HepG2 (cell line): ENCODE results near the gene MFSD8.

Experiments
- ERF ChIP-seq: IDR thresholded peaks from 2 replicates; pipeline ENCODE4 v1.6.1; 2018; ENCODE audit warnings: missing biosample characterization, missing genetic modification reagents
- FOSL1 ChIP-seq: sonication (generic); formaldehyde crosslinking; IDR thresholded peaks from 2 replicates; pipeline ENCODE4 v1.9.0; 2021; ENCODE audit warnings: missing genetic modification reagents, borderline replicate concordance
- GATA4 ChIP-seq: sonication (generic); IDR thresholded peaks from 2 replicates; pipeline ENCODE4 v1.6.1; 2016; ENCODE audit warnings: antibody characterized with exemption, low read depth, borderline replicate concordance
- NCOR1 ChIP-seq: fragments of 200-600 bp; sonication (generic); IDR thresholded peaks from 2 replicates; pipeline ENCODE4 v1.7.0; 2017; ENCODE audit warnings: antibody characterized with exemption, low read length, borderline replicate concordance
- NFE2 ChIP-seq: sonication (generic); formaldehyde crosslinking; IDR thresholded peaks from 2 replicates; pipeline ENCODE4 v1.4.0; 2020; ENCODE audit warnings: missing genetic modification reagents
- NFE2L1 ChIP-seq: sonication (generic); formaldehyde crosslinking; IDR thresholded peaks from 2 replicates; pipeline ENCODE4 v1.4.0; 2020; ENCODE audit warnings: missing genetic modification reagents, mild to moderate bottlenecking, borderline replicate concordance
- PCBP1 ChIP-seq: fragments of 200-400 bp; formaldehyde crosslinking; IDR thresholded peaks from 2 replicates; pipeline ENCODE4 v1.6.1; 2017; ENCODE audit warnings: mild to moderate bottlenecking, low read depth, low read length, borderline replicate concordance
- REST ChIP-seq, 2 experiments: IDR thresholded peaks; 2 replicates each; pipeline ENCODE4 v1.6.1; 2011 to 2012; ENCODE audit warnings: low read length in 2 of 2, borderline replicate concordance in 1 of 2, low read depth in 1 of 2, mild to moderate bottlenecking in 1 of 2, moderate library complexity in 1 of 2
- TARDBP ChIP-seq: sonication (generic); formaldehyde crosslinking; IDR thresholded peaks from 2 replicates; pipeline ENCODE4 v1.8.0; 2022; ENCODE audit warnings: mild to moderate bottlenecking, missing genetic modification reagents
- TBL1XR1 ChIP-seq: fragments of 150-350 bp; IDR thresholded peaks from 2 replicates; pipeline ENCODE4 v1.6.1; 2014; ENCODE audit warnings: borderline replicate concordance, low read length; ENCODE audit not compliant: partially characterized antibody
- TGIF2 ChIP-seq: IDR thresholded peaks from 2 replicates; pipeline ENCODE4 v1.6.1; 2016; ENCODE audit warnings: control low read depth, missing compliant biosample characterization

- TF ChIP-seq FOSL1 (CRISPR knock-in tag), result no peak
- TF ChIP-seq REST (IDR thresholded peaks at IDR 0.05; ENCODE audit: borderline replicate concordance in 1 of 2, low read depth in 1 of 2, low read length in 2 of 2), result no peak
- TF ChIP-seq TBL1XR1, result no peak
- TF ChIP-seq NFE2 (CRISPR knock-in tag), result no peak
- no peak for TF ChIP-seq PCBP1
- TF ChIP-seq ERF (CRISPR knock-in tag), result no peak
- TF ChIP-seq GATA4, result no peak
- TF ChIP-seq TGIF2, result no peak
- TF ChIP-seq NCOR1, result no peak
- no peak for TF ChIP-seq NFE2L1 (CRISPR knock-in tag)
- no peak for TF ChIP-seq TARDBP (CRISPR knock-in tag)
Observed at GRCh38 chr4:127993151-127993550, 28.2 kb upstream of the MFSD8 start.
